ENCODE data around the gene NXNL1. TPM values are rescaled to one million over a fixed set of nuclear protein-coding genes. Genes with fewer than 3 reads are reported as not detected.

The NXNL1 gene, protein sequence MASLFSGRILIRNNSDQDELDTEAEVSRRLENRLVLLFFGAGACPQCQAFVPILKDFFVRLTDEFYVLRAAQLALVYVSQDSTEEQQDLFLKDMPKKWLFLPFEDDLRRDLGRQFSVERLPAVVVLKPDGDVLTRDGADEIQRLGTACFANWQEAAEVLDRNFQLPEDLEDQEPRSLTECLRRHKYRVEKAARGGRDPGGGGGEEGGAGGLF
- total RNA-seq (2022; extraction: Qiagen RNA extraction; ENCODE audit: low read depth), result not detected in 5 replicates

GRCh38 chr19:17460372-17461230 is at the start of gene NXNL1:
TSS of gene NXNL1 (minus strand) at chr19:17460926. CDS start at chr19:17460869, 57 bp downstream.

DNA sequence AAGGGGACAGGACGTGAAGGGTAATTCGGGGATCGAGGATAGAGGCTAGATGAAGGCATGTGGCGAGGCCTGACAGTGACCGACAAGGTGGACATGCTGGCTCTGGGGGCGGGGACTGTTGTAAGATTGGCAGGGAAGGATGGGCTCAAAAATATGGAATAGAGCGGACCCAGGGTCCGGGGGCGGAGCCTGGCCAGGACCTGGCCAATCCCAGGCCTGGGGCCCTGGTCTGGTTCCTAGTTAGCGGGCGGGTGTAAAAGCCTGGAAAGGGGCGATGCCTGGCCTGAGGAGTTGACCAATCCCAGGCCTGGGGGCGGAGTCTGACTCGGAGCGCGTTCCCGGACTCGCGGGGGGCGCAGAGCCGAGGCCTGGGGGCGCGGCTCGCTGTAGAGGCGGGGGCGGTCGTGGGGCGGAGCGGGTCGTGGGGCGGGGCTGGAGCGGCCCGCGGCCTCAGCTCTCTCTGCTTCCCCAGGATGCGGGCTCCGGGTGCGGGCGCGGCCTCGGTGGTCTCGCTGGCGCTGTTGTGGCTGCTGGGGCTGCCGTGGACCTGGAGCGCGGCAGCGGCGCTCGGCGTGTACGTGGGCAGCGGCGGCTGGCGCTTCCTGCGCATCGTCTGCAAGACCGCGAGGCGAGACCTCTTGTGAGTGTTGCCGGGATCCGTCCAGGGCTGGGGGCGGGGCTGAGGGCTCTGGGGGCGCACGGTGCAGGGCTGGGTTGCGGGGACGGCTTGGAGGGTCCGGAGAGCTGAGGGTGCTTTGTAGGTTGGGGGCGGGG is 9.5 kb upstream of the NXNL1 start, which contains the start of gene SLC27A1:
Gene SLC27A1 (plus strand): TSS at position 457 of the 774 bp plus-strand sequence. CDS start 17 bp downstream, at position 474.

DNA sequence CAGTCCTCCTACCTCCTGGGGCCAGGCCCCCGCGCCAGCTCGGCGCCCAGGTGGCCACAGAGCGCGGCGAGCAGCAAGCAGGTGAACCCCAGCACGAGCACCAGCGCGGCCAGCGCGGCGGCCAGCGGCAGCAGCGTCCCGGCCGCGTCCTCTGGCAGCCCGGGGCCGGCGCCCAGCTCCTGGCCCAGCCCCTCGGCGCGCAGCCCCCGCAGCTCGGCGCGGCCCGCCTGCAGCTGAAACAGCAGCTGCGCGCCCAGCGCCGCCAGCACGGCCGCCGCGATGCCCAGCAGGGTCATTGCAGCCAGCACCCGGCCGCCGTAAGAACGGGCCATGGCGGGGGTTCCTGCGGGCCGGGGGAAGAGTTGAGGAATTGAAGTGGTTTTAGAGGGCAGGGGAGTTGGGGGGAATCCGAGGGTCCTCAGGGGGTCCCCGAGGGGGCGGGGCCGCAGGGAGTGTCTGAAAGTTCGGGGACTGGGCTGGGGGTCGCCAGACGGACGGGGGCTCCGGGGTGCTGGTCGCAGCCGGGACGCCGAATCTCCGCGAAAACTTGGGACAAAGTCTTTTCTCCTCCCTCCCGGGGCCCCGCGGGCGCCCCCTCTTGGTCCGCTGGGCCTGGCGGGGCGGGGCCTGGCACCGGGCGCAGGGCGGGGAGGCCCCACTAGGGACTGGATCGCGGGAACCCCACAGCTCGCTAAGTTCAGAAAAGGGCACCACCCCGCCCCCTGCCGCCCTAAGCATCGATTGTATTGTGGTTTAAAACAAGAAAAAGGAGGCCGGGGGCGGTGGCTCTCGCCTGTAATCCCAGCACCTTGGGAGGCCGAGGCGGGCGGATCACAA is 12.4 kb downstream of the NXNL1 start, which contains the start of gene TMEM221:
Gene TMEM221 (minus strand): TSS at position 538 of the 837 bp plus-strand sequence. CDS start 206 bp downstream, at position 332.

GRCh38 chr19:17419621-17420474 is 40.9 kb downstream of the NXNL1 start, which contains the start of gene MVB12A:
TSS of gene MVB12A (plus strand) at chr19:17420047. CDS start at chr19:17420136, 89 bp downstream.

Other genes with a start within 250 kb of the NXNL1 start
- 12.2 to 17.8 TPM (median 16.3 TPM) in 5 replicates for gene USE1, start 245.6 kb downstream of the NXNL1 start, total RNA-seq (2022; extraction: Qiagen RNA extraction; ENCODE audit: low read depth)
- gene OCEL1, start 234.7 kb downstream of the NXNL1 start, total RNA-seq (2022; extraction: Qiagen RNA extraction; ENCODE audit: low read depth), result 8.0 to 13.5 TPM (median 11.6 TPM) in 5 replicates
- gene NR2F6, start 215.0 kb downstream of the NXNL1 start, total RNA-seq (2022; extraction: Qiagen RNA extraction; ENCODE audit: low read depth), result 25.5 to 79.2 TPM (median 72.8 TPM) in 5 replicates
- gene USHBP1, start 196.2 kb downstream of the NXNL1 start, total RNA-seq (2022; extraction: Qiagen RNA extraction; ENCODE audit: low read depth), result not detected in 5 replicates
- 58.2 to 67.7 TPM (median 62.6 TPM) in 5 replicates for gene BABAM1, start 193.5 kb downstream of the NXNL1 start, total RNA-seq (2022; extraction: Qiagen RNA extraction; ENCODE audit: low read depth)
- gene ANKLE1, start 179.0 kb downstream of the NXNL1 start, total RNA-seq (2022; extraction: Qiagen RNA extraction; ENCODE audit: low read depth), result 0.12 to 0.90 TPM (median 0.52 TPM) in 5 replicates
- 2.0 to 3.2 TPM (median 3.1 TPM) in 5 replicates for gene ABHD8, start 157.5 kb downstream of the NXNL1 start, total RNA-seq (2022; extraction: Qiagen RNA extraction; ENCODE audit: low read depth)
- 40.0 to 98.7 TPM (median 87.8 TPM) in 5 replicates for gene MRPL34, start 155.1 kb downstream of the NXNL1 start, total RNA-seq (2022; extraction: Qiagen RNA extraction; ENCODE audit: low read depth)
- gene DDA1, start 151.4 kb downstream of the NXNL1 start, total RNA-seq (2022; extraction: Qiagen RNA extraction; ENCODE audit: low read depth), result 46.6 to 71.6 TPM (median 63.9 TPM) in 5 replicates
- gene ANO8, start 126.1 kb downstream of the NXNL1 start, total RNA-seq (2022; extraction: Qiagen RNA extraction; ENCODE audit: low read depth), result 1.6 to 5.5 TPM (median 4.3 TPM) in 5 replicates
- 15.3 to 25.9 TPM (median 22.8 TPM) in 5 replicates for gene GTPBP3, start 123.4 kb downstream of the NXNL1 start, total RNA-seq (2022; extraction: Qiagen RNA extraction; ENCODE audit: low read depth)
- not detected in 5 replicates for gene PLVAP, start 83.6 kb downstream of the NXNL1 start, total RNA-seq (2022; extraction: Qiagen RNA extraction; ENCODE audit: low read depth)
- not detected in 5 replicates for gene CCDC194, start 66.7 kb downstream of the NXNL1 start, total RNA-seq (2022; extraction: Qiagen RNA extraction; ENCODE audit: low read depth)
- gene BST2, start 55.3 kb downstream of the NXNL1 start, total RNA-seq (2022; extraction: Qiagen RNA extraction; ENCODE audit: low read depth), result 0.23 to 0.35 TPM (median 0.32 TPM) in 3 of 5 replicates, not detected in the others
- 22.5 to 43.2 TPM (median 39.3 TPM) in 5 replicates for gene MVB12A, start 40.9 kb downstream of the NXNL1 start, total RNA-seq (2022; extraction: Qiagen RNA extraction; ENCODE audit: low read depth)
- gene TMEM221, start 12.3 kb downstream of the NXNL1 start, total RNA-seq (2022; extraction: Qiagen RNA extraction; ENCODE audit: low read depth), result 0.14 to 0.91 TPM (median 0.63 TPM) in 5 replicates
- gene SLC27A1, start 9.6 kb upstream of the NXNL1 start, total RNA-seq (2022; extraction: Qiagen RNA extraction; ENCODE audit: low read depth), result 1.7 to 3.6 TPM (median 2.8 TPM) in 5 replicates
- gene PGLS, start 50.7 kb upstream of the NXNL1 start, total RNA-seq (2022; extraction: Qiagen RNA extraction; ENCODE audit: low read depth), result 41.7 to 79.6 TPM (median 75.4 TPM) in 5 replicates
- gene COLGALT1, start 94.7 kb upstream of the NXNL1 start, total RNA-seq (2022; extraction: Qiagen RNA extraction; ENCODE audit: low read depth), result 46.5 to 80.8 TPM (median 73.0 TPM) in 5 replicates
- 1.2 to 2.1 TPM (median 1.5 TPM) in 5 replicates for gene UNC13A, start 227.4 kb upstream of the NXNL1 start, total RNA-seq (2022; extraction: Qiagen RNA extraction; ENCODE audit: low read depth)